A673 (cell line): ENCODE results near the gene KLKB1. TPM values are rescaled to one million over a fixed set of nuclear protein-coding genes. Genes with fewer than 3 reads are reported as not detected.
"Not testable (repeated sequence)": the region's sequence is repeated elsewhere in the genome, so short reads cannot be mapped to it uniquely, and the experiment has no call there.

Experiments
- BruUV-seq: library from RNA; stranded (reverse); fragments of 400-500 nt; replicated peaks from 2 replicates; lab custom pipeline; 2021; lab: Mats Ljungman, UMichigan
- CTCF ChIA-PET: fragments of 300-600 bp; sonication (Branson Sonifier 250); formaldehyde crosslinking; loops from one replicate; lab custom pipeline; 2022; ENCODE audit warnings: antibody characterized with exemption; lab: Charles Lee
- POLR2A ChIA-PET: fragments of 300-600 bp; sonication (Branson Sonifier 250); formaldehyde crosslinking; loops from one replicate; lab custom pipeline; 2022; ENCODE audit warnings: antibody characterized with exemption; ENCODE audit not compliant: low non-redundant PET; lab: Charles Lee
- DNase-seq: peaks from one replicate; pipeline ENCODE4 v3.0.0-alpha.2; 2015; ENCODE audit warnings: low spot score
- H3K27ac ChIP-seq: fragments of 200-600 bp; sonication (generic); 2 replicates; pipeline ENCODE4 v1.5.1; 2016; ENCODE audit warnings: mixed run types, low read depth, mild to moderate bottlenecking, mixed read lengths, antibody characterized with exemption, low read length; ENCODE audit not compliant: poor library complexity, severe bottlenecking
- H3K27me3 ChIP-seq: fragments of 200-600 bp; sonication (generic); replicated peaks from 2 replicates; pipeline ENCODE4 v1.6.1; 2017; ENCODE audit warnings: mixed run types, low read depth, mild to moderate bottlenecking, mixed read lengths, antibody characterized with exemption, low read length; ENCODE audit not compliant: insufficient read depth, poor library complexity
- H3K36me3 ChIP-seq: fragments of 200-600 bp; sonication (generic); 2 replicates; pipeline ENCODE4 v1.6.1; 2016; ENCODE audit warnings: mixed run types, mild to moderate bottlenecking, mixed read lengths, antibody characterized with exemption, low read length; ENCODE audit not compliant: insufficient read depth, poor library complexity, severe bottlenecking
- H3K4me1 ChIP-seq: fragments of 200-600 bp; sonication (generic); 2 replicates; pipeline ENCODE4 v1.6.1; 2017; ENCODE audit warnings: mixed run types, mild to moderate bottlenecking, mixed read lengths, antibody characterized with exemption, low read length; ENCODE audit not compliant: insufficient read depth, poor library complexity, severe bottlenecking
- H3K4me3 ChIP-seq: fragments of 200-600 bp; sonication (generic); 2 replicates; pipeline ENCODE4 v1.5.1; 2016; ENCODE audit warnings: low read depth, mixed run types, mild to moderate bottlenecking, mixed read lengths, low read length; ENCODE audit not compliant: poor library complexity, severe bottlenecking
- H3K9me3 ChIP-seq: fragments of 200-600 bp; sonication (generic); 2 replicates; pipeline ENCODE4 v1.6.1; 2016; ENCODE audit warnings: mixed run types, low read depth, mild to moderate bottlenecking, mixed read lengths, antibody characterized with exemption, low read length; ENCODE audit not compliant: poor library complexity, severe bottlenecking
- CTCF ChIP-seq: fragments of 300-800, 200-600 bp; sonication (generic); conservative IDR thresholded peaks from 2 replicates; pipeline ENCODE4 v1.5.1; 2017; ENCODE audit warnings: low read depth, mild to moderate bottlenecking, antibody characterized with exemption, low read length, moderate library complexity, mixed read lengths
- EZH2 ChIP-seq: fragments of 200-600 bp; sonication (generic); IDR thresholded peaks from 2 replicates; pipeline ENCODE4 v1.6.1; 2017; ENCODE audit warnings: borderline replicate concordance, low read depth, mild to moderate bottlenecking, mixed read lengths, antibody characterized with exemption, low read length; ENCODE audit not compliant: poor library complexity, severe bottlenecking
- intact Hi-C: fragments of 100-400 bp; cut with micrococcal nuclease; formaldehyde crosslinking; loops from one replicate; pipeline ENCODE4 v1.10.0; 2022; ENCODE audit not compliant: unreplicated experiment
- total RNA-seq: library from RNA; stranded (reverse); gene quantifications from 2 replicates; pipeline ENCODE4 v1.2.3, GENCODE V29; 2021

The KLKB1 gene
- total RNA-seq, 1 experiment from 2014 or later = not detected

- no peak overlapping the region for H3K27ac ChIP-seq
- no peak for DNase-seq
- TF ChIP-seq CTCF = no peak
- no peak for TF ChIP-seq EZH2
- no peaks in the 10 kb centered on the region for H3K4me1 ChIP-seq
- H3K36me3 ChIP-seq = no peaks in the 10 kb centered on the region
- H3K4me3 ChIP-seq = no peak overlapping the region
- POLR2A ChIA-PET = no interaction called here
- H3K9me3 ChIP-seq = no peaks in the 10 kb centered on the region
- intact Hi-C loops = no loop called here
- CTCF ChIA-PET = no interaction called here
- BruUV-seq = no TSS peak
- H3K27me3 ChIP-seq = no peaks in the 10 kb centered on the region
Observed at GRCh38 chr4:186240452-186240847, 13.1 kb downstream of the KLKB1 start.

DNA sequence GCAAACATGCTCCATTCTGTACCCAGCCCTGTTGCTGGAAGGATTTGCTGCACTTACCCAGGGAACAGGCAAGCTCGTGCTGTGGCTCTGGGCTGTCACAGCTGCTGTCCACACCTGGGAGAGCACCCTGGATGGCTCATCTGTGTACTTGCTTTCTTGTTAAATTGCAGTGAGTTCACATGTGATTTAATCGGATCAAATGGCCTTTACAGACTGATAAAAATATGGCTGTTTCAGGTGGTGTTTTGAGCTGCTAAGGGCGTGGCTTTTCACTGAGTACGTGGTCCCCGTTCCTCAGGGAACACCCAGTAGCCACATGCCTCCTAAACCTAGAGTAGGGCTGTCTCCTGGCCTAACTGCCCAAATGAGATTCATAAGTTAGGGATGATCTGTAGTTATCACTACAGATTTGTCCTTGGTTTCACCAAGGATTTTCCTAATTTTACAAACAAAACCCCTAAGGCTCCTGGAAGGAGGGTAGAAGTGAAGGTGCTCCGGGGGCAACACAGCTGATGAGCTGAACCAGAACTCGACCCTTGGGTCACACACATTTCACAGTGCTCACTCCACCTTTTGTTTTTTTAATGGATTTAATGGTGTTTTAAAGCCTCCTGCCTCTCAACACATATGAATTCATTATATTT lies 13.7 kb downstream of the KLKB1 start:
- no peaks in the 10 kb centered on the region for H3K4me1 ChIP-seq
- CTCF ChIA-PET = no interaction called here
- H3K27ac ChIP-seq = no peak overlapping the region
- no TSS peak for BruUV-seq
- TF ChIP-seq EZH2 (no peak), CTCF (no peak)
- POLR2A ChIA-PET = no interaction called here
- no peak overlapping the region for H3K4me3 ChIP-seq
- H3K36me3 ChIP-seq = no peaks in the 10 kb centered on the region
- intact Hi-C loops = no loop called here
- no peak for DNase-seq
- H3K9me3 ChIP-seq = no peaks in the 10 kb centered on the region
- H3K27me3 ChIP-seq = no peaks in the 10 kb centered on the region

- TF ChIP-seq CTCF = no peak
- no peak for TF ChIP-seq EZH2
- ChIA-PET POLR2A (no interaction called here), CTCF (no interaction called here)
- DNase-seq = no peak
- H3K36me3 ChIP-seq = no peaks in the 10 kb centered on the region
- no peaks in the 10 kb centered on the region for H3K9me3 ChIP-seq
- no peak overlapping the region for H3K4me3 ChIP-seq
- H3K4me1 ChIP-seq = no peaks in the 10 kb centered on the region
- no peak overlapping the region for H3K27ac ChIP-seq
- BruUV-seq = no TSS peak
- intact Hi-C loops = no loop called here
- no peaks in the 10 kb centered on the region for H3K27me3 ChIP-seq
Observed at GRCh38 chr4:186241616-186242015, 14.3 kb downstream of the KLKB1 start.

- CTCF ChIA-PET, BruUV-seq, DNase-seq, H3K27ac ChIP-seq, H3K4me3 ChIP-seq, H3K9me3 ChIP-seq, intact Hi-C loops, H3K27me3 ChIP-seq, H3K36me3 ChIP-seq, H3K4me1 ChIP-seq, POLR2A ChIA-PET: not testable (repeated sequence)
Observed at GRCh38 chr4:186242031-186242430, 14.7 kb downstream of the KLKB1 start.
